Measurements from ENCODE around the gene AFG1L. TPM values are rescaled to one million over a fixed set of nuclear protein-coding genes. Genes with fewer than 3 reads are reported as not detected.
"Not testable (repeated sequence)": the region's sequence is repeated elsewhere in the genome, so short reads cannot be mapped to it uniquely, and the experiment has no call there.

AFG1L gene
- 2.6 TPM for polyA plus RNA-seq (2012; ENCODE audit: missing spikeins)

DNA sequence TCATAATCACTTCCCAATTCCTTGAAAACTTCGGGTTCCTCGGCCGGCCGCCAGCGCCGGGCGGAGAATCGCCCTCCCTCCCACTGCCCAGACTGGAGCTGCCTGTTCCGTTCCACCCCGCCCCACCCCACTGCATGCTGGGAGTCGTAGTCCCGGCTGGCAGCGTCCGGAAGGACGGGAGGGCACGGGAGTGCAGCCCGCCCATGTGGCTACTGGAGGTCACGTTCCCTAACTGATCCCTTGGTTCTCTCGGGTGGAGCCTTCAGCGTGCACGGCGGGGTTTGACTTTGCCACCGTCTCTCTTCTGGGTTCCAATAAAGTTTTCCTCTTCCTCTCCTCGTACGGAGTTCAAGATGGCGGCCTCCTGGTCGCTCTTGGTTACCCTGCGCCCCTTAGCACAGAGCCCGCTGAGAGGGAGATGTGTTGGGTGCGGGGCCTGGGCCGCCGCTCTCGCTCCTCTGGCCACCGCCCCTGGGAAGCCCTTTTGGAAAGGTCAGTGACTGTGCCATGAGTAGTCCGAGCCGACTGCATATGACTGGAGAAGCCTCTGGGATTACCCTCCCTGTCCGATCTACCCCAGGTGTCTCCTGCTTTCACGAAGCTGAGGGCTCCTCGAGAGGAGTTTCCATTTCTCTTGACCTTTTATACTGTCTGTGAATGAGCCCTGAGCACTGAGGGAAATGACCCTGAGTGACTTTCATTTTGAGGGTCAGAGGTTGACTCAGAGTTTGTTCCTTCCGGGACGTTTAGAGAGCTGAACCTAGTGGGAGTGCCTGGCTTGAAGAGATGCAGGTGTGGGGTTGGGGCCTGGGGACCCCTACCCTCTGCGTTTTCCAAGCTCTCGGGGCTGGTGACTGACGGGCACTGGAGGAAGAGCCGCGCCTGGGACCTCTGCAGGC, at the start of gene AFG1L:
Gene AFG1L (plus strand): TSS at position 328 of the 899 bp plus-strand sequence. CDS start 26 bp downstream, at position 354.
- TF ChIP-seq POLR2A (IDR thresholded peaks at IDR 0.05; ENCODE audit: low read depth, low read length) (peak; percentile 79), POLR2AphosphoS5 (IDR thresholded peaks at IDR 0.05; ENCODE audit: low read depth, low read length) (peak; percentile 51; the same call in 1 of the 2 replicates), TAF1 (IDR thresholded peaks at IDR 0.05; ENCODE audit: borderline replicate concordance, low read depth, low read length) (peak; percentile 22; the same call in 1 of the 2 replicates)
- DNase-seq (ENCODE audit: insufficient read length) (peak; percentile 80), FAIRE-seq (peak; percentile 94)

- not testable (repeated sequence) for FAIRE-seq; DNase-seq (ENCODE audit: insufficient read length)
Measured at GRCh38 chr6:108245095-108245494, 49.8 kb upstream of the AFG1L start.

- DNase-seq (ENCODE audit: insufficient read length) (no peak), FAIRE-seq (no peak)
- TF ChIP-seq POLR2A (IDR thresholded peaks at IDR 0.05; ENCODE audit: low read depth, low read length) (no peak), TAF1 (IDR thresholded peaks at IDR 0.05; ENCODE audit: borderline replicate concordance, low read depth, low read length) (no peak), POLR2AphosphoS5 (IDR thresholded peaks at IDR 0.05; ENCODE audit: low read depth, low read length) (no peak)
Measured at GRCh38 chr6:108247965-108248536, 46.8 kb upstream of the AFG1L start.

GRCh38 chr6:108250240-108250866, 44.5 kb upstream of the AFG1L start:
- peak; percentile 46 for FAIRE-seq
- DNase-seq (ENCODE audit: insufficient read length), result no peak
- no peak for TF ChIP-seq POLR2A (IDR thresholded peaks at IDR 0.05; ENCODE audit: low read depth, low read length)
- TF ChIP-seq TAF1 (IDR thresholded peaks at IDR 0.05; ENCODE audit: borderline replicate concordance, low read depth, low read length), result no peak
- no peak for TF ChIP-seq POLR2AphosphoS5 (IDR thresholded peaks at IDR 0.05; ENCODE audit: low read depth, low read length)

- TF ChIP-seq TAF1 (IDR thresholded peaks at IDR 0.05; ENCODE audit: borderline replicate concordance, low read depth, low read length), result no peak
- TF ChIP-seq POLR2AphosphoS5 (IDR thresholded peaks at IDR 0.05; ENCODE audit: low read depth, low read length), result no peak
- no peak for TF ChIP-seq POLR2A (IDR thresholded peaks at IDR 0.05; ENCODE audit: low read depth, low read length)
- FAIRE-seq (no peak), DNase-seq (ENCODE audit: insufficient read length) (no peak)
Measured at GRCh38 chr6:108251252-108251651, 43.6 kb upstream of the AFG1L start.

DNA sequence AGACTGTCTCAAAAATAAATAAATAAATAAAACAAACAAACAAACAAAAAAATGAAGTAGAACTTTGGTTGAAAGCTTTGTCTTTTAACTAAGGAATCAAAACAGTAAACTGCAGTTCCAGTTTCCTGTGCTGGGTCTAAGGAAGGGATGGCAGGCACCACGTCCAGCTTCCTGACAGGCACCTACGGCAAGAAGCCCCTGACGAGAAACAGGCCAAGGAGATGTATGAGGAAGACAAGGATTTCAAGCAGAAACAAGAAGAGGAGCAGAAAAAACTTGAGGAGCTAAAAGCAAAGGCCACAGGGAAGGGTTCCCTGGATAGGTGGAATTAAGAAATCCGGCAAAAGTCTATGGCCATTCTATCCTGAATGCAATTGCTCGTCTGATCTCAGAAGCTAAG, 42.8 kb upstream of the AFG1L start:
- FAIRE-seq (no peak), DNase-seq (ENCODE audit: insufficient read length) (no peak)
- TF ChIP-seq TAF1 (IDR thresholded peaks at IDR 0.05; ENCODE audit: borderline replicate concordance, low read depth, low read length) (no peak), POLR2AphosphoS5 (IDR thresholded peaks at IDR 0.05; ENCODE audit: low read depth, low read length) (no peak), POLR2A (IDR thresholded peaks at IDR 0.05; ENCODE audit: low read depth, low read length) (no peak)

GRCh38 chr6:108253241-108253640, 41.6 kb upstream of the AFG1L start:
- FAIRE-seq (no peak), DNase-seq (ENCODE audit: insufficient read length) (no peak)
- TF ChIP-seq POLR2A (IDR thresholded peaks at IDR 0.05; ENCODE audit: low read depth, low read length) (no peak), TAF1 (IDR thresholded peaks at IDR 0.05; ENCODE audit: borderline replicate concordance, low read depth, low read length) (no peak), POLR2AphosphoS5 (IDR thresholded peaks at IDR 0.05; ENCODE audit: low read depth, low read length) (no peak)

DNA sequence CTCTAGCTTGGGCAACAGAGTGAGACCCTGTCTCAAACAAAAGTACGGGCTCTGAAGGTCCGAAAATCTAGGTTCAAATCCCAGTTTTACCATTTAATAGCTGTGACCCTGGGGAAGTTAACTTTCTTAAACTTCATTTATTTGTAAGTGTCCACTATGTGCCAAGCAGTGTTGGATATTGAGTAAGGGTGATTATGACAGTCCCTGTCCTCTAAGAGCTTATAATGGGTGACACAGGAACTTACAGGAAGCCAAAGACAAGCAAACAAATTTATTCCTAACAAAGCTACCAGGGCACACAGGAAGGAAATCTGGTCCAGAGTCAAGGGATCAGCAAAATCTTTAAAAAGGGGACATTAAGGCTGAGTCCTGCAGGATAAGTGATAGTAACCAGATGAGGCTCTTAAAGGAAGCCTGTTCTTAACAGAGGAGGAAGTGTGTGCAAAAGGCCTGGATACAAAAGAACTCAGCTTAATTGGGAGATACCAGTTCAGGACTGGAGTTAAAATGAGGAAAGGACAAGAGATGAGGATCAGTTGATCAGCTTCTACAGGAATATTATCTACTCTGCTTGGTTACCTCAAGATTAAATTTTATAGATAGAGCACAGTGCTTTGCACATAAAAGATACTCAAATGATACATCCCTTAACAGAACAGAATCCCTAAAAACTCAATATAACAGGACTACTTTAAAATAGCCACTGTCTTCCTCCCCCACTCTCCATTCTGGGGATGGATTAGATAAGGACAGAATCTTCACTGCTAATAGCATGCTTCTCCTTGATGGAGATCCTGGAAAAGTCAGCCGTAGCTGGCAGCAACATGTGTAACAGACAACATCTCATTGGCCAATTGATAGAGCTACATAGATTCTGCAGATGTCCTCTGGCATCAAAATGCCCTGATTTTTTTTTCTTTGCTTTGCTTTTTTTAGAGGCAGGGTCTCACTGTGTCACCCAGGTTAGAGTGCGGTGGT, 40.1 kb upstream of the AFG1L start:
- TF ChIP-seq TAF1 (IDR thresholded peaks at IDR 0.05; ENCODE audit: borderline replicate concordance, low read depth, low read length) (no peak), POLR2AphosphoS5 (IDR thresholded peaks at IDR 0.05; ENCODE audit: low read depth, low read length) (no peak), POLR2A (IDR thresholded peaks at IDR 0.05; ENCODE audit: low read depth, low read length) (no peak)
- no peak for FAIRE-seq
- DNase-seq (ENCODE audit: insufficient read length), result no peak

DNA sequence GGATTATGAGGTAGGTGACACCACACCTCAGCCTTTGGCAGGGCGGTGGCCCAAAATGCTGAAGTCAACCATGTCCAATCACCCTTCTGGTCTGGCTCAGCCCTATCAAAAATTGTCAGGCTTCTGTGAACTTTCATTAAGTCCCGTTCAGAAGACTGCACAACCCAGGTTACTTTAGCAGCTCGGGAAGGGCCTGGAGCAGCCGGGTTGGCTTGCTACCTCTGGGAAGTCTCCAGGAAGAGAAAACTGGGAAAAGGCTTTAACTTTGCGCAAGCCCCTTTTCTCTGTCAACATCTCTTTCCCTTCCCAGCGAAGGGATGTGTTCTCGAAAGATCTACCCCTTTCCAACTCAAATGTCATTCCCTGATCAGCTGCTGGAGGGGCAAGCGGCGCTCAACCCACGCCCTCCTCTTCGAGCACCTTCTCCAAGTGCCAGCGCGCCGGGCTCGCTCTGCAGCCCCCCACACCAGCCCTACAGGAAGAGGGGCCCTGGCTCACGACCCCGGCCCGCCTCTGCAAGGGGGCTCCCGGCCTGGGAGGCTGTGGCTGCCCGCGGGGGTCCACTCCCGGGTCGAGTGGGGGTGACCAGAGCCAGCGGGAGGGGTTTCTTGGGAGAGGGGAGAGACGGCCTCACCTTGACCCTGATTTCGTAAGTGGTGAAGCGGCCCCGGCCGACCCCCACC, 34.6 kb upstream of the AFG1L start:
- peak; percentile 24 for DNase-seq (ENCODE audit: insufficient read length)
- TF ChIP-seq POLR2AphosphoS5 (IDR thresholded peaks at IDR 0.05; ENCODE audit: low read depth, low read length), result no peak
- TF ChIP-seq TAF1 (IDR thresholded peaks at IDR 0.05; ENCODE audit: borderline replicate concordance, low read depth, low read length), result no peak
- no peak for TF ChIP-seq POLR2A (IDR thresholded peaks at IDR 0.05; ENCODE audit: low read depth, low read length)
- peak; percentile 48 for FAIRE-seq

- peak; percentile 98 for FAIRE-seq
- DNase-seq (ENCODE audit: insufficient read length), result peak; percentile 89
- TF ChIP-seq POLR2A (IDR thresholded peaks at IDR 0.05; ENCODE audit: low read depth, low read length) (peak; percentile 85; the same call in 1 of the 2 replicates), TAF1 (IDR thresholded peaks at IDR 0.05; ENCODE audit: borderline replicate concordance, low read depth, low read length) (peak; percentile 87), POLR2AphosphoS5 (IDR thresholded peaks at IDR 0.05; ENCODE audit: low read depth, low read length) (peak; percentile 94)
Measured at GRCh38 chr6:108260809-108261569, 33.9 kb upstream of the AFG1L start, which contains the start of gene SNX3. TSS of gene SNX3 (minus strand) at chr6:108261040. CDS start at chr6:108260921, 119 bp downstream.
